A549 (cell line): Measurements from ENCODE around the gene SCYGR1. TPM values are rescaled to one million over a fixed set of nuclear protein-coding genes. Genes with fewer than 3 reads are reported as not detected.

Source experiments
- ATAC-seq, 2 experiments: fragments of 200-7000 bp in 1 of 2; fragments of >200 bp in 1 of 2; cut with Nextera tagmentation in 1 of 2; cut with Tn5 transposase in 1 of 2; 3 replicates each; pipeline versions ENCODE4 v1.8.0 to v1.9.1; 2018 to 2020; ENCODE audit warnings: mild to moderate bottlenecking in 1 of 2, moderate library complexity in 1 of 2
- CTCF ChIA-PET: fragments of 300-600 bp; sonication (Branson Sonifier 250); formaldehyde crosslinking; extraction: SDS; loops from one replicate; lab custom pipeline; 2021; ENCODE audit warnings: antibody characterized with exemption, inconsistent platforms; lab: Yijun Ruan, JAX
- POLR2A ChIA-PET: fragments of 350-600 bp; formaldehyde crosslinking; extraction: SDS; loops from one replicate; lab custom pipeline; 2021; ENCODE audit warnings: antibody characterized with exemption, inconsistent platforms; lab: Yijun Ruan, JAX
- DNase-seq, 2 experiments: peaks; one replicate each; pipeline versions ENCODE4 v3.0.0 to v3.0.0-alpha.2; 2011 to 2016; ENCODE audit warnings: low read depth in 1 of 2, low spot score in 1 of 2
- FAIRE-seq: peaks from 2 replicates; lab custom pipeline; 2011; peaks lifted over from hg19 to GRCh38; lab: Jason Lieb, UNC
- H3K27ac ChIP-seq, 2 experiments: fragments of >200 bp; sonication (Bioruptor Twin); formaldehyde crosslinking; 3 replicates each; pipeline ENCODE4 v1.5.1; 2016 to 2017
- H3K4me1 ChIP-seq: fragments of >200 bp; sonication (Bioruptor Twin); formaldehyde crosslinking; 3 replicates; pipeline ENCODE4 v1.6.1; 2016
- H3K4me2 ChIP-seq: fragments of >200 bp; sonication (Bioruptor Twin); formaldehyde crosslinking; 3 replicates; pipeline ENCODE4 v1.6.1; 2016
- H3K4me3 ChIP-seq: fragments of >200 bp; sonication (Bioruptor Twin); formaldehyde crosslinking; 3 replicates; pipeline ENCODE4 v1.5.1; 2016
- H3K9me3 ChIP-seq: fragments of >200 bp; sonication (Bioruptor Twin); formaldehyde crosslinking; 3 replicates; pipeline ENCODE4 v1.6.1; 2016
- BCL3 ChIP-seq: fragments of >200 bp; sonication (Bioruptor Twin); formaldehyde crosslinking; IDR thresholded peaks from 3 replicates; pipeline ENCODE4 v1.6.1; 2016
- CBX2 ChIP-seq: fragments of 200-600 bp; sonication (generic); IDR thresholded peaks from 2 replicates; pipeline ENCODE4 v1.6.1; 2016; ENCODE audit warnings: low read depth, mild to moderate bottlenecking, borderline replicate concordance
- CEBPB ChIP-seq, 2 experiments: fragments of >200 bp in 1 of 2; sonication (Bioruptor Twin) in 1 of 2; formaldehyde crosslinking in 1 of 2; IDR thresholded peaks; 2 replicates each; pipeline ENCODE4 v1.6.1; 2012 to 2016
- CHD4 ChIP-seq: fragments of 200-600 bp; sonication (generic); IDR thresholded peaks from 2 replicates; pipeline ENCODE4 v1.6.1; 2016; ENCODE audit warnings: antibody characterized with exemption, mild to moderate bottlenecking, borderline replicate concordance
- CTCF ChIP-seq: fragments of >200 bp; sonication (Bioruptor Twin); formaldehyde crosslinking; IDR thresholded peaks from 3 replicates; pipeline ENCODE4 v1.5.1; 2016
- EHF ChIP-seq: fragments of 250-450 bp; sonication (Bioruptor Pico); IDR thresholded peaks from 2 replicates; pipeline ENCODE4 v1.5.0; 2020; ENCODE audit warnings: mild to moderate bottlenecking
- EP300 ChIP-seq, 2 experiments: fragments of >200 bp; sonication (Bioruptor Twin); formaldehyde crosslinking; IDR thresholded peaks; 2 replicates in 1 of 2; 3 replicates in 1 of 2; pipeline ENCODE4 v1.6.1; 2016 to 2017
- ESRRA ChIP-seq: fragments of 150-350 bp; IDR thresholded peaks from 2 replicates; pipeline ENCODE4 v1.6.1; 2014; ENCODE audit warnings: mild to moderate bottlenecking, low read length, borderline replicate concordance
- GATA3 ChIP-seq: IDR thresholded peaks from 2 replicates; pipeline ENCODE4 v1.6.1; 2012; ENCODE audit warnings: borderline replicate concordance
- HMGXB4 ChIP-seq: fragments of 250-450 bp; sonication (Bioruptor Pico); IDR thresholded peaks from 2 replicates; pipeline ENCODE4 v1.5.0; 2021; ENCODE audit warnings: mild to moderate bottlenecking, moderate library complexity, borderline replicate concordance
- HOXB13 ChIP-seq: fragments of 250-450 bp; sonication (Bioruptor Pico); IDR thresholded peaks from 2 replicates; pipeline ENCODE4 v1.5.0; 2020; ENCODE audit warnings: low read depth, mild to moderate bottlenecking, moderate library complexity
- HOXB5 ChIP-seq: fragments of 250-450 bp; sonication (Bioruptor Pico); IDR thresholded peaks from 2 replicates; pipeline ENCODE4 v1.5.0; 2020; ENCODE audit warnings: mild to moderate bottlenecking, moderate library complexity
- JUN ChIP-seq, 2 experiments: fragments of >200 bp; sonication (Bioruptor Twin); formaldehyde crosslinking; IDR thresholded peaks; 2 replicates in 1 of 2; 3 replicates in 1 of 2; pipeline ENCODE4 v1.6.1; 2016 to 2017
- JUNB ChIP-seq: fragments of >200 bp; sonication (Bioruptor Twin); formaldehyde crosslinking; IDR thresholded peaks from 2 replicates; pipeline ENCODE4 v1.6.1; 2016
- KDM1A ChIP-seq: fragments of 200-600 bp; sonication (generic); IDR thresholded peaks from 2 replicates; pipeline ENCODE4 v1.6.1; 2016; ENCODE audit warnings: low read depth, mild to moderate bottlenecking
- KDM5A ChIP-seq: fragments of 200-600 bp; sonication (generic); IDR thresholded peaks from 2 replicates; pipeline ENCODE4 v1.6.1; 2016; ENCODE audit warnings: antibody characterized with exemption, mild to moderate bottlenecking
- MAFK ChIP-seq: fragments of 450-650 bp; IDR thresholded peaks from 2 replicates; pipeline ENCODE4 v1.6.1; 2014; ENCODE audit not compliant: partially characterized antibody
- MAZ ChIP-seq: fragments of 150-350 bp; IDR thresholded peaks from 2 replicates; pipeline ENCODE4 v1.6.1; 2014; ENCODE audit warnings: antibody characterized with exemption, low read depth, low read length, borderline replicate concordance
- NFE2L2 ChIP-seq: fragments of 150-350 bp; conservative IDR thresholded peaks from 2 replicates; pipeline ENCODE4 v1.6.1; 2014; ENCODE audit warnings: low read length
- NPAS2 ChIP-seq: fragments of 250-450 bp; sonication (Bioruptor Pico); IDR thresholded peaks from 2 replicates; pipeline ENCODE4 v1.8.0; 2022; ENCODE audit warnings: mild to moderate bottlenecking, moderate library complexity, borderline replicate concordance
- PHF8 ChIP-seq: fragments of 200-600 bp; sonication (generic); IDR thresholded peaks from 2 replicates; pipeline ENCODE4 v1.6.1; 2016; ENCODE audit warnings: low read depth, mild to moderate bottlenecking, antibody characterized with exemption, moderate library complexity, borderline replicate concordance
- POLR2A ChIP-seq: IDR thresholded peaks from 2 replicates; pipeline ENCODE4 v1.6.1; 2012; ENCODE audit warnings: mild to moderate bottlenecking, low read length
- POLR2AphosphoS2 ChIP-seq: conservative IDR thresholded peaks from 2 replicates; pipeline ENCODE4 v1.6.1; 2012; ENCODE audit warnings: low read length, improper control_type of control experiment, inconsistent platforms
- RARB ChIP-seq: fragments of 250-450 bp; sonication (Bioruptor Pico); IDR thresholded peaks from 2 replicates; pipeline ENCODE4 v1.8.0; 2021; ENCODE audit warnings: mild to moderate bottlenecking, moderate library complexity
- RCOR1 ChIP-seq: fragments of 150-350 bp; IDR thresholded peaks from 2 replicates; pipeline ENCODE4 v1.6.1; 2014; ENCODE audit warnings: antibody characterized with exemption, low read length, low read depth
- TFCP2L1 ChIP-seq: fragments of 250-450 bp; sonication (Bioruptor Pico); IDR thresholded peaks from 2 replicates; pipeline ENCODE4 v1.5.0; 2021; ENCODE audit warnings: mild to moderate bottlenecking
- TP53 ChIP-seq: fragments of 250-450 bp; sonication (Bioruptor Pico); IDR thresholded peaks from 2 replicates; pipeline ENCODE4 v1.5.0; 2021; ENCODE audit warnings: mild to moderate bottlenecking, moderate library complexity
- USF2 ChIP-seq: fragments of 450-650 bp; IDR thresholded peaks from 2 replicates; pipeline ENCODE4 v1.6.1; 2014; ENCODE audit warnings: antibody characterized with exemption
- ZC3H11A ChIP-seq: fragments of 450-650 bp; IDR thresholded peaks from 2 replicates; pipeline ENCODE4 v1.6.1; 2014; ENCODE audit warnings: antibody characterized with exemption, mild to moderate bottlenecking
- ZNF302 ChIP-seq: fragments of 250-450 bp; sonication (Bioruptor Pico); IDR thresholded peaks from 2 replicates; pipeline ENCODE4 v1.9.0; 2021; ENCODE audit warnings: inconsistent platforms, mild to moderate bottlenecking, moderate library complexity
- ZSCAN20 ChIP-seq: fragments of 250-450 bp; sonication (Bioruptor Pico); IDR thresholded peaks from 2 replicates; pipeline ENCODE4 v1.8.0; 2022; ENCODE audit warnings: mild to moderate bottlenecking, moderate library complexity
- WGBS: methylation state at CpG from one replicate; pipeline ENCODE4 v1.1.6; 2017; ENCODE audit errors: missing lambda C conversion rate; 5-methylcytosine and 5-hydroxymethylcytosine counted together
- polyA plus RNA-seq, 4 experiments: library from polyadenylated mRNA; depleted of rRNA in 3 of 4; stranded (reverse); fragments of >200 nt; fragmentation: RNase III in 1 of 4; extraction: RNeasy Plus Mini Kit Qiagen cat#74134 plus additional on column Dnase treatment in 1 of 4; gene quantifications; 2 replicates in 3 of 4; 3 replicates in 1 of 4; pipeline ENCODE4 v1.2.3, GENCODE V29; 2011 to 2017
- TF ChIP-seq, protein P1 (sequence below): fragments of >200 bp; sonication (Bioruptor Twin); formaldehyde crosslinking; IDR thresholded peaks from 2 replicates; pipeline ENCODE4 v1.6.1; 2016
- TF ChIP-seq, protein P2 (sequence below): fragments of 250-450 bp; sonication (Bioruptor Pico); IDR thresholded peaks from 2 replicates; pipeline ENCODE4 v1.5.0; 2020; ENCODE audit warnings: low read depth, mild to moderate bottlenecking, moderate library complexity
- TF ChIP-seq, protein P3 (sequence below): fragments of 150-350 bp; IDR thresholded peaks from 2 replicates; pipeline ENCODE4 v1.6.1; 2014; ENCODE audit warnings: low read depth, mild to moderate bottlenecking, low read length

Gene SCYGR1
- polyA plus RNA-seq, 2 of the 4 experiments (the other 2 are of a cell fraction): not detected

DNA sequence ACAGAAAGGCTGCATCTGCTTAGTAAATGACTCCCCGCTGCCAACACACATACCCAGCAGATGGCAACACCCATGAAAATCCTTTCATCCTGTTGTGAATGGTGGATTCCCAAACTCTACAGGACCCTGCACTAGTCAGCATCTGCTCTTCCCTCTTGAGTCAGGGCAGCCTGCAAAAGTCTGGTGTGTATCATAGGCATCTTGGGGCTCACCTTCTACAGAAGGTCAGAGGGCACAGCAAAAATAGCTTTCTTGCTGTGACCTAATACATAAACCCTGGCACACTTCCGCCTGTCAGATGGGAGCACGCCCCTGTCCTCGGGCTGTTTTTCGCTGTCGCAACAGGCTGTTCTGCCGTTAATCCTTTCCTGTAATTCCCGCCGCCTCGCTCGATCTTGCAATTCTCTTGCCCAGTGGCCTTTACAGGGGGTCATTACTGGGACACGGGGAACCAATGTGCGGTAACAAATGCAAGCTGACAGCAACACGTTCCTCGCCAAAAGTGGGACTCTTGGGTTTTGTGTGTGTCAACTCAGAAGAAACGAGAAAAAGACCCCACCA, 19.9 kb upstream of the SCYGR1 start:
- H3K4me2 ChIP-seq: peak overlapping the region; percentile 88
- ChIA-PET POLR2A (interaction anchor here (0.5 to 2.6 kb wide), 4 partner anchors 19 to 67 kb away, joined by 3 to 10 read pairs (median 4); partner anchors contain the start of gene SCYGR1), CTCF (interaction anchor here (0.6 to 6.1 kb wide), 19 partner anchors 8 to 359 kb away, joined by 3 to 63 read pairs (median 7); partner anchors contain the start of gene AGFG1)
- no peaks in the 10 kb centered on the region for H3K9me3 ChIP-seq
- WGBS: 7% methylated on average over 16 of the region's 16 CpGs
- peak overlapping the region; percentile 88 to 98 for H3K27ac ChIP-seq
- ATAC-seq (peak; percentile 60 to 70), DNase-seq (peak; percentile 46 to 95), FAIRE-seq (no peak)
- peaks cover 77% of the 10 kb centered on the region for H3K4me1 ChIP-seq
- no peak overlapping the region for H3K4me3 ChIP-seq
- TF ChIP-seq RCOR1 (no peak), USF2 (no peak), EHF (CRISPR knock-in tag) (peak; percentile 5; the same call in 1 of the 2 replicates), CBX2 (no peak), HOXB13 (0 out of 2 replicates have a peak, but pooled peaks have one; percentile 43), MAFK (no peak), EP300 (IDR thresholded peaks at IDR 0.05) (peak; percentile 84 to 94; a peak in 3 of 5 replicates), MAZ (no peak), CEBPB (IDR thresholded peaks at IDR 0.05) (peak; percentile 90 to 98), KDM5A (no peak), NPAS2 (CRISPR knock-in tag) (no peak), JUNB (peak; percentile 68), TP53 (CRISPR knock-in tag) (no peak), POLR2AphosphoS2 (no peak), ESRRA (no peak), ZSCAN20 (CRISPR knock-in tag) (0 out of 2 replicates have a peak, but pooled peaks have one; percentile 17), ZNF302 (CRISPR knock-in tag) (no peak), KDM1A (no peak), RARB (CRISPR knock-in tag) (peak; percentile 94), HOXB5 (CRISPR knock-in tag) (peak; percentile 11; the same call in 1 of the 2 replicates), POLR2A (no peak), CHD4 (no peak), NFE2L2 (no peak), HMGXB4 (CRISPR knock-in tag) (no peak), JUN (IDR thresholded peaks at IDR 0.05) (peak; percentile 87 to 89; a peak in 4 of 5 replicates), CTCF (peak; percentile 20; the same call in 2 of the 3 replicates), ZC3H11A (no peak), PHF8 (no peak), TFCP2L1 (CRISPR knock-in tag) (no peak), GATA3 (peak; percentile 93), BCL3 (peak; percentile 82; the same call in 1 of the 3 replicates)
- TF ChIP-seq, protein P1, sequence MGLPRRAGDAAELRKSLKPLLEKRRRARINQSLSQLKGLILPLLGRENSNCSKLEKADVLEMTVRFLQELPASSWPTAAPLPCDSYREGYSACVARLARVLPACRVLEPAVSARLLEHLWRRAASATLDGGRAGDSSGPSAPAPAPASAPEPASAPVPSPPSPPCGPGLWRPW: peak; percentile 82
- TF ChIP-seq, protein P2, sequence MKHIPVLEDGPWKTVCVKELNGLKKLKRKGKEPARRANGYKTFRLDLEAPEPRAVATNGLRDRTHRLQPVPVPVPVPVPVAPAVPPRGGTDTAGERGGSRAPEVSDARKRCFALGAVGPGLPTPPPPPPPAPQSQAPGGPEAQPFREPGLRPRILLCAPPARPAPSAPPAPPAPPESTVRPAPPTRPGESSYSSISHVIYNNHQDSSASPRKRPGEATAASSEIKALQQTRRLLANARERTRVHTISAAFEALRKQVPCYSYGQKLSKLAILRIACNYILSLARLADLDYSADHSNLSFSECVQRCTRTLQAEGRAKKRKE: no peak; the same call in 1 of the 2 replicates
- TF ChIP-seq, protein P3, sequence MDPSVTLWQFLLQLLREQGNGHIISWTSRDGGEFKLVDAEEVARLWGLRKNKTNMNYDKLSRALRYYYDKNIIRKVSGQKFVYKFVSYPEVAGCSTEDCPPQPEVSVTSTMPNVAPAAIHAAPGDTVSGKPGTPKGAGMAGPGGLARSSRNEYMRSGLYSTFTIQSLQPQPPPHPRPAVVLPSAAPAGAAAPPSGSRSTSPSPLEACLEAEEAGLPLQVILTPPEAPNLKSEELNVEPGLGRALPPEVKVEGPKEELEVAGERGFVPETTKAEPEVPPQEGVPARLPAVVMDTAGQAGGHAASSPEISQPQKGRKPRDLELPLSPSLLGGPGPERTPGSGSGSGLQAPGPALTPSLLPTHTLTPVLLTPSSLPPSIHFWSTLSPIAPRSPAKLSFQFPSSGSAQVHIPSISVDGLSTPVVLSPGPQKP: no peak
